T-helper 1 cell (primary cell): ENCODE results near the gene PDE5A.

ENCODE experiments used
- DNase-seq, 5 donors: peaks; one replicate each; pipeline ENCODE4 v3.0.0-alpha.2; 2012 to 2020

PDE5A gene

DNA sequence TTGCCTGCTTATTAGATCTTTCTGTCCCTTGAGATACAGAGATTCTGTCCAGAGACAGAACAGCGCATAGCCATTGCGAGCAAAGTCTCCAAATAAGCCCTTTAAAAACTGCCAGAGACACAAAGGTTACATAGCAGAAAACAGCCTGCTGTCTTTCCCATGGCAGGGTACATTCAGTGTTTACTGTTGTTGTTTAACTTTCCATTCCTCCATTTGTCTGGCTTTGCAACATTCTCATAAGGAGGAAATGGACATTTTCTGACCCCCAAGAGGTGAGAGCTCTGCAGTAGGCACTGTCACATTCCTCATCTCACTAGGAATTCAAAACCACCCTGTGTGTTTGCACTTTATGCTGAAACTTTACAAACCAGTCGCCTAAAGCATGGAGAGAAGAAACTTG, 48.3 kb downstream of the PDE5A start:
- DNase-seq, result no peak

- no peak for DNase-seq
These were observed 48.8 kb downstream of the PDE5A start for GRCh38 chr4:119579823-119580222.

- no peak for DNase-seq
These were observed 58.2 kb downstream of the PDE5A start for GRCh38 chr4:119570401-119570800.

GRCh38 chr4:119564106-119564505, 64.5 kb downstream of the PDE5A start:
- DNase-seq, result no peak

DNA sequence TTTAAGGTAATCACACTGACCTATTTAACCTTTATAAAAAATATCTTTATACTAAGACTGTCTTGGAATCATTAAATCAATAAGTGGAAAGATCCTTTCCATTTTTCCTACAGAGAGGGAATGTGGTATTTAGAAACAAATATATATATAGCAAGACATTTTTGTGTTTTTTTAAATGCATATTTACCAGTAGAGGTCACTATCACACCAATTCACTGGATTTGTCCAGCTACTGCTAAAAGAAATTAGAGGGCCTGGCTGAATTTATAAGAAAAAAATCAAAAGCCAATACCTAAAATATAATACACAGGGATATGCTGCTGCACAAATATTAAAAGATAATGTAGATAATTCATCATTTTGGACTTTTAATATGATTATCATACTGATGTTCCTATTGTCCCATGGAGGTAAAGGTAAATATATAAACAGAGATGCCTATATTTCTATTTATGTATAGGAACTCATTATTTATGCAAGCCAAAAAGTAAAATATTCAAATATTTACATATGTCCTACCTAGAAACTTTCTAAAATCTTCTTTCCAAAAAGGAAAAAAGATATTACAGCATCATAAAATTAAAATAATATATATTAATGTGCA, 69.5 kb downstream of the PDE5A start:
- peak in 1 of 5 donors; percentile 7 for DNase-seq

GRCh38 chr4:119550857-119551532, 77.6 kb downstream of the PDE5A start:
- DNase-seq, result no peak

GRCh38 chr4:119549639-119550038, 79.0 kb downstream of the PDE5A start:
- DNase-seq, result no peak

DNA sequence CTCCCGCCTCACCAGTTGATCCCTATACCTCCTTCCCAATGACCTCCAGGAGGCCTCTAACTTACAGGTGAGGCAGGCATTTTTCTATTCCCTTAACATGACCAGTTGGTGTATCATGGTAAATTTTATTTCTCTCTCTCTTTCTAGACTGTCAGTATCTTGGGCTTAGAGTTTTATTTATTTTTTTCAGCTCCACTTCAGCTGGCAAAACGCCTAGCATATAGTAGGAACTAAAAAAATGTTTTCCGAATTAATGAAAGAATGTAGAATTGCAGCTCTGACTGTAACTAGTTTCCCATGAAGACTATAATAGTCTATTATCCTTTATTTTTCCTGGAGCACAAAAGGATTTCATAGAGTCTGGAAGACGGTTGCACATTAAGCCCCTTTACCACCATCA, 84.8 kb downstream of the PDE5A start:
- DNase-seq, result no peak

GRCh38 chr4:119543187-119543586, 85.4 kb downstream of the PDE5A start:
- DNase-seq, result no peak

GRCh38 chr4:119540249-119540648, 88.4 kb downstream of the PDE5A start:
- no peak for DNase-seq

- no peak for DNase-seq
These were observed 91.0 kb downstream of the PDE5A start for GRCh38 chr4:119537586-119537985.

DNA sequence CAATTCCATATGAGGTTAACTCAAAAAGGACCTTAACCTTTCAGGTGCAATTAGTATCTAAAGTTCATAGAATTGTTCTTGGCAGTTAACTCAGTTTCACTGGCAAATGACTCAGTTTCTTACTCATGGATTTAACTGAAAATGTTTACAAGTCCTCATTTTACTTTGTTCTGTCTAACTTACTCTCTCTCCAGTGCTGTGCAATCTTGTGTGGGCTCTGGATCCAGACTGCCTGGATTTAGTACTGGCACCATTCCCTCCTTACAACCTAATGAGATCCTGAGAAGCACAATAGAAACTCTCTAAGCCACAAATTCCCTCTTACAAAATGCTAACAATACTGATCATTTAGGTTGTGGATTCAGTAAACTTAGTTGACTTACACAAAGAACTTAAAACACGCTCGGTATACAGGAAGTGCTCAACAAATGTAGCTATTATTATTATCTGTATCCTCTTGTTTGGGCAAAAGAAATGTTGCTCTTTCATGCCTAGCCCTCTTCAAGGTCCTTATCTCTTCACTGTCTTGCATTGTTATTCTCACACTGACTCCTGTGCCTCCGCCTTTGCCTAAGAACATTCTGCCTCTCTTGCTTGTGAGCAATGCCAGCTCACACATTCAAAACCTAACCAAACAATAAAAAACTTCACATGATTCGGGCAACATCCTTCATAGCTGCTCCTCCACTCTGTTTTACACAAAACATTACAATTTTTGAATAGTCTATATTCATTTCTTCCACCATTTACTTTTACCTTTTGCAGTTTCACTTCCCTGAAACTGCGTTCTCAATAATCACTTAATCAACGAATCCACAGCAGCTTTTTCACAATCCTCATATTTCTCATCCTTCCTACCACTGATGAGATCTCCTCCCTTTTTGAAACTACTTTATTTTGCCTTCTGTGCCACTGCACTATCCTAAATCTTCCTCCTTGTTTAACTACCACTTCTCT, 91.8 kb downstream of the PDE5A start:
- no peak for DNase-seq

- no peak for DNase-seq
These were observed 96.3 kb downstream of the PDE5A start for GRCh38 chr4:119532319-119532718.

GRCh38 chr4:119529788-119530187, 98.8 kb downstream of the PDE5A start:
- DNase-seq, result no peak

DNA sequence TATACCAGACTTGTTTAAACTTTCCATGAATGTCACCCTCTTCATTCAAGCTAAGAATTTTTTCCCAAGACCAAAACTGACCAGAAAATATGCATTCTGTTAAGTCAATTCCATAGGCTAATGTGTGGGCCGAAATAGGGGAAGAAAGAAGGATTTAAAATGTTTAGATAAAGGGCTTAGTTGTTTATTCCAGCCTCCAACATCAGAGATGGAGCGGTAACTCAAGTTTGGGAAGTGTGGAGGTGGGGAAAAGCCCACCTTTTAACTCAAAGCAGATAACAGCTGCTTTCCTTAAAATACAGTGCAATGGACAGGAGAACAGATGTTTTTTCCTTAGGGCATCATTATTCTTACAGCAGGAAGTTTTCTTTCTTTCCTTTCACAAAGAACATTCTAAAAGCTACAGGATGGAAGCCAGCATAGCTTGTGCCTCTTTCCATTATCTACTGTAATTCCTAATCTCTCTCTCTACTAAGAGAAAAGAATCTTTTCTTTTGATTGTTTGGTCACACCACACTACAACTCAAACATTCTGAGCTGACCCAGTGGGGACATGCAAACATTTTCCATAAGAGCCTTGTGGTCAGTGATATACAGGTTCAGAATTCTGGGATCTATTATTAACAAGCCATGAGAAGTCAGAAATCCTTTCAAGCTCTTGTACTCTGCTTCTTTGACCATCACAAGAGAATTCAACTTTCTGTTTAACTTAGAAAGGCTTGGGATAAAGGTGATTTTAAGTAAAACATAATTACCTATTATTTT, 101.6 kb downstream of the PDE5A start:
- DNase-seq, result no peak

GRCh38 chr4:119525771-119526712, 102.6 kb downstream of the PDE5A start:
- DNase-seq, result no peak

DNA sequence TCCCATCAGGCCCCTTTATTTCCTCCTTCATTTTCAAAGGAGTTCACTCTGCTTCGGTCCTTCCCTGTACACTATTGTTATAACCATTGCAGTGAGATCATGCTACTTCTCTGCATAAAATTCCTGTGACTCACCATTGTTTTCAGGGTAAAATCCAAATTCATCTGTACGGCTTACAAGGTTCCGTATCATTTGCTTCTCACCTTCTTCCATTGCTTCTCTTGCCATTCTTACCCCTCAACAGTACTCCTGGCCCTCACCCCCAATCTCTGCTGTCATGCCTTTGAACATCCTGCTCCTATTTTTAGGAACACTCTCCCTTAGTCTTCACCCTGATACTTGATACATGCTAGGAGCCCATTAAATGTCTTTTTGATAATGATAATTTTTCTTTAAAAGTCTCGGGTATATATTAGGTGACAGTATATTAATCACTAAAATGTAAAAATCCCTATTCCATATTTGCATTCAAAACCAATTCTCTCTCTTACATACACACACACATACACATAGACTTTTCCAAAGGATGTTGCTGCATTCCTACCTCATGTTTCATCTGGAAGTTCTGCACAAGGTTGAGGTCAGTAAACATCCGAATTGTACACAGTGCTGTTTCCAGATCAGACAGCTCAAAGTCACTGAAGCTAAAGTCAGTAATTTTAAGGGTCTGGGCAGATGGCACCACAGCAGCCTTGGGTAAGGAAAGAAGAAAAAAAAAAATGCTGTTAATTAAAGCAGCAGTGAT, 103.4 kb downstream of the PDE5A start:
- no peak for DNase-seq

- no peak for DNase-seq
These were observed 105.2 kb downstream of the PDE5A start for GRCh38 chr4:119523399-119523798.

DNA sequence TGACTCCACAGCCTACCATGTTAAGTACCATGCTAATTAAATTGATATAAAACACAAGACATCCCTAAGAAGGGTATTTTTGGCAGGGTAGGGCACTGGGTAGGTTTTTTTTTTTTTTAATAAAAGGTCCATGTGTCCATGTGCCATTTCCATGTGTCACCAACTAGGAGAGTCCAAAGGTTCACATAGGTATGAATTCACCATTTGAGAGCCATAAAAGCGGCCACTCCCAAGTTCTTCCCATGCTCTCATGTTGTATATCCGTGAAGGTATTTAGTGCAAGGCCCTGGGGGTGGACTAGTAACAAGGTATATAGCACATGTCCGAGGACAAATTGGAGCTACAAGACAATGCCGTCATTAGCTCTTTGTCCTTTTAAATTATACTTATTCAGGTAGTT, 107.3 kb downstream of the PDE5A start:
- DNase-seq, result no peak

DNA sequence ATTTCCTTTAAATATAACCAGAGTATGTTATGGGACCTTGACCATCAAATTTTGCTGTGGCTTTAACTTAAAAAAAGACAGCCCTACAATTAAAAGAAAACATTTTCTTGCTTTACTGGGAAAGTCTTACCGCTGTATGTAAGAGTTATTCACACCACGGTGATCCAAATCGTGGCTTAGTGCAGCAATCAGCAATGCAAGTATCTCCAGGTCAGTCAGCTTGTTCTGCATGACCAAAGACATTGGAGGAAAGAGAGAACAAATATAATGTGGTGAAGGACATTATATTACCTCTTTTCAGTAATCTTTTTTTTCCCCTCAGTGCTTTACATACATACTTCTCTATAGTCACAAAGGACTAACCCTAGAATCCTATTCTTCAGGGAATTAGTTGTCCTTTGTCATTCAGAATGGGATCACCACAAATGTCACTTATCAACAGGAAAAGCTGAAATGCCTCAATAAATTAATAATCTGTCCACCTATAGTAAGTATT, 109.6 kb downstream of the PDE5A start:
- DNase-seq, result no peak
